GM19438 (cell line): ENCODE results near the gene POLR3E.
"Not testable (repeated sequence)": the region's sequence is repeated elsewhere in the genome, so short reads cannot be mapped to it uniquely, and the experiment has no call there.

ENCODE experiments used
- ATAC-seq: cut with Tn5 transposase; IDR thresholded peaks from one replicate; pipeline ENCODE4 v1.9.1; 2021; ENCODE audit warnings: low read depth; ENCODE audit not compliant: unreplicated experiment

Gene POLR3E

DNA sequence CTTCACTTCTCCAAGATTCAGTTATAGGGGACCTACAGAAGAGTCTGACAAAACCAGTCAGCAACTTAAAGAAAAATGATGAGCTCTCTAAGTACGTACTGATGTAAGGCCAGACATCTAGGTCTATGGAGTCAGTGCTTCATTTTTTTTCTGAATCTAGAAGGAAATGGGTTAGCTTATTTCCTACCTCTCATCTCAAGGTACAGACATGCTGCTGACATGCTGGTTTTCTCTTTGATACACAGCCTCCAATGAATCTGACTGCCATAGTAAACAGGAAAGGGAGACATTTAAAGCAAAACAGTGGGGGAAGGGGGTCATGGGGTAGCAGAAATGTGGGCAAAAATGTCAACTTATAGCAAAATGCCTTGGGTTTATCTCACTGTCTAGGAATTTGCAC lies 60.8 kb downstream of the POLR3E start:
- ATAC-seq = no peak

DNA sequence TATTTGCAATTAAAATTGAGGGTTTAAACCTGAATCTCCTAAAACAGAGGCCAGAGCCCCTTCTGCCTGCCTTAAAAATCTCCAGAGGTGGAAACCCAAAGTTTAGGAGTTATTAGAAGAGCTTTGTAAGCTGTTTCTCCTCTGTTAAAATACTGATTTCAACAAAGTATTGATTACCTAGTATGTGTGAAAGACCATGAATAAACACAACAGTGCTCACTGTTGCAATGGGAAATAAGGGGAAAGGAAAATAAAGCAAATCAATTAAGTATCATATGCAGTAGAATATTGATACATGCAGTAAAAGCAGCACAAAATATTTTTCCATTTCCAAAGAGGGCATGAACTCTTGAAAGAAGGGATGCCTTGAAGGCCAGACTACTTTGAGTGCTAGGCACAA lies 62.5 kb downstream of the POLR3E start:
- no peak for ATAC-seq

DNA sequence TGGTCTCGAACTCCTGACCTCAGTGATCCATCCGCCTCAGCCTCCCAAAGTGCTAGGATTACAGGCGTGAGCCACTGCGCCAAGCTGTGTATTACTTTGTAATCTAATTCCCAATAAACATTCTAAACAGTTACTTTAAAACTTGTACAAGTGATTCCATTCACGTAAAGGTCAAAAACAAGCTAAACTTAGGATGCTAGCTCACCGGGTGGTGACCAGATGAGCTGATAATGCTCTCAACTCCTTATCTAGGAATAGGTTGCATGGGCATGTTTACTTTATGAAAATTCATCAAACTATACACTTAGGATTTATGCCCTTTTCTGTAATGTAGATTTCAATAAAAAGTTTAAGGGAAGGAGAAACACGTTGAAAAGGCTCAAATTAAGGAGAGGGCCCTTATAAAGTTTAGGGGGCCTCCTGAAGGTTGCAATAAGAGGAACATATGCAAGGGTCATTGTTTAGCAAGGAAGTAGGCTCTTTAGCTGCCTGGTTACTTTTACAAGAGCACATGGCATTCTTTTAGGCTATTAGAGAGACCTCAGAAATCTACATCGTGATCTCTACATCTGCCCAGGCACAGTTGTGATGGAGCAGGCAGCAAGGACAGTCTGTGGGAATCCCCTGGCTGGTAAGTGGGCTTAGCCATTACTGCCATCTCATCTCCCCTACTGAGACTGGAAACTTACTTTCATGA lies 63.9 kb downstream of the POLR3E start:
- ATAC-seq = no peak

DNA sequence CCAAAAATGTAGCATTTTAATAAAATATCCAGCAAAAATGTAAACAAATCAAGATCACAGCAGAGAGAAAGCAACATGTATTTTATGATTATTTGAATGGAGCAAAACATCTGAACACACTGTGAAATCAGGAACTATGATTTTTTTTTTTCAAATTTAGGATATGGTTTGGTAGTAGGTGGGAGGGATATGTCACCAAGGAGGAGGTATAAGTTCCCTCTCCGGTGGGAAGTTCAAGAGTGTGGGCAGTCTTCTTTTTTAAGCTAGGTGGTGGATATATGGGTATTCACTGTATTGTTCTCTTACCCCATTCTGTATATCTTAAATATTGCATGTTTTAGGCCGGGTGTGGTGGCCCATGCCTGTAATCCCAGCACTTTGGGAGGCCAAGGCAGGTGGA lies 67.0 kb downstream of the POLR3E start:
- no peak for ATAC-seq

DNA sequence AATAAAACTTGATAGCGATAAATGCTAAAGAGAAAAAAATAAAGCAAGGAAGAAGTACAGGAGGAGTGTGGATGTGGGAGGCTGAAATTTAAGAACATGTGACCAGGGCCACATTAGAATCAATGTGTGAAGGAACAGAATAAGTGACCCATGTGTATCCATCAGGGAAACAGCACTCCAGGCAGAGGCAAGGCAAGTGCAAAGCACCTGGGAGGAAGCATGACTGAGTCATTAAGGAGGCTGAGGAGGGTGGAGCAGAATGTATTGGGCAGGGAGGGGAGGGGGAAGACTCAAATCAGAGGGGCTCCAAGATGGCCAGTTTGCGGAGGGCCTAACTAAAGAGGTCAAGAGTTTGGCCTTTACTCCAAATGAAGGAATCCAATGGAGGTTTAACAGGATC lies 69.2 kb downstream of the POLR3E start:
- no peak for ATAC-seq

DNA sequence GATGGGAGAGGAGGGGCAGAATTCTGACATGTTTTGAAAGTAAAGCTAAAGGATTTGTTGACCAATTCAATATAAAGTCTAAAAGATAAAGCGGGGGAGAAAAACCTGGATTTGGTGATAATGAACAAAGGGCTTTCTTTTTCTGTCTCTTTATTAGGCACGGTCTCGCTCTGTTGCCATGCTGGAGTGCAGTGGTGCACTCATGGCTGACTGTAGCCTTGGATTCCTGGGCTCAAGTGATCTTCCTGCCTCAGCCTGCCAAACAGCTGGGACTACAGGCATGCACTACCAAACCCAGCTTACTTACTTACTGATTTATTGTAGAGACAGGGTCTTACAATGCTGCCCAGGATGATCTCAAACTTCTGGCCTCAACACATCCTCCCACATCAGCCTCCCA lies 69.7 kb downstream of the POLR3E start:
- no peak for ATAC-seq

DNA sequence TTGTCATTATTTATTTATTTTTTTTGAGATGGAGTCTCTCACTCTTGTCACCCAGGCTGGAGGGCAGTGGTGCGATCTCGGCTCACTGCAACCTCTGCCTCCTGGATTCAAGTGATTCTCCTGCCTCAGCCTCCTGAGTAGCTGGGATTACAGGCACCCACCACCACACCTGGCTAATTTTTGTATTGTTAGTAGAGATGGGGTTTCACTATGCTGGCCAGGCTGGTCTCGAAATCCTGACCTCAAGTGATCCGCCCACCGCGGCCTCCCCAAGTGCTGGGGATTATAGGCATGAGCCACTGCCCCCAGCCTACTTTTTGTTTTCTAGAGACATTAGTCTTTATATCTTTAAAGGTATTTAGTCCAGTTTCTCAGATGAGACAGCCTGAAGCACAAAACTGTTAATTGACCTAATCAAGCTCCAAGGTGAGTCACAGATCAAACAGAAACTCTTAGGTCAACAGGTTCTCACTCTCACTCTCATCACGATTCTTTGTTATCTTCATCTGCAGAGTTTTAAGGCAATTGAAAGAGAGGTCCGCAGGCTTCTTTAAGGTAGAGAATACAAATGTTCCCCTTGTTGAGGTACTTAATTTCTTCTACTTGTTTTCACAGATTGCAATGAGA lies 71.1 kb downstream of the POLR3E start:
- ATAC-seq = not testable (repeated sequence)

DNA sequence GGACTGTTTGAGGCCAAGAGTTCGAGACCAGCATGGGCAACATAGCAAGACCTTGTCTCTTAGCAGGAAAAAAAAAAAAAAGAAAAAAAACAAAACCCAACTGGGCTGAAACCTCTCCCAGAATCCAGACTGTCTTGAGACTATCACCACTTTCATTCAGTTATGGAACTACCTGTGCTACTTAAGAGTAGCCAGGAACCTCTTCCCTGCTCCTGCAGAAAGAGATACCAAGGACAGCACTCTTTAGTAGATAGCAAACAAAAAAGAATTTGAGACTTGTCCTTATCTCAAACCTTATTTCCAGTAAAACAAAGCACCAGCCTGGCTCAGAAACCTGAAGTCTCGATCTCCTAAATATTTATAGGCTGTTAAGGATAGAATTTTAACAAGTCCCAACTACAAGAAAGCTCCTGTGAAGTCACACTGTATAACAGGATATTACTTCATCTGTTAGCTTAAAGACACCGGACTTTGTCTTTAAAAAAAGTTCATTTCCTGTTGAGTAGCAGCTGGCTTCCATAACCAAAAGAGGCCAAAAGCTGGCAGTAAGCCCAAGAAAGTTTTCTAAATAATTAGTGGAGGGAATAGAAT lies 72.1 kb downstream of the POLR3E start:
- ATAC-seq = no peak

DNA sequence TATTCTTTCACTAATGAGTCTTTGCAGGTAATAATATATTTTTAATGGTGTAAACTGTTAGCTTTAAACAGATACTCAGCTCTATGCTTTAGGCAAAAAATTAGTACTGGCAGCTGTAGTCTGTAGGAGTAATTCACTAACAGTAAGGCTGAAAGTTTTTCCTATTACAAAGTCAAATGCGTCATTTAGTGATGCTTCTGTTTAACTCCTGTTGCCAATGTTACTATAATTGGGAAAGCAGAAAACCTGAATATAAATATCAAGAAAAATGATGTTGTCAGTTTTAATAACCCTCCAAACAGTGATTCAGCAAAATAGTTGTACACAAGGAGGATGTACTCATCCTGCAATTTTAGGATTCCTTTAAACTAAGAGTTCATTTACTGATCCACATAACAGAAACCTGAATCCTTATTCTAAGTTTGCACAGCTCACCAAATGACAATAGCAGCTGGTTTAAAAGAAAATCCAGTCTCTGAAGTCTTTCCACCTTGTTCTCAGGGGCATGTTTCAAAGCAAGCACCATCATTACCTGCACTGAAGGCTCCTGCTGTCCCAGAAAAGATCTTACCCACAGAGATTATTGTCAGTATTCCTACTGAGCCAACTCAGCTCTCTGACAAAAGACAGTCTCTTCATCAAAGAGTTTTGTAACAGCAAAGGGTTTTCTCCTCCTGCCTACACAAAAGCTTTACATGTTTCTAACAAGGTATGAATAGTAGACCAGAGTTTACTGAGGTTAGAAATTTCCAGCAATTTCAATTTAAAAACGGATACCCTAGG lies 73.0 kb downstream of the POLR3E start:
- no peak for ATAC-seq

DNA sequence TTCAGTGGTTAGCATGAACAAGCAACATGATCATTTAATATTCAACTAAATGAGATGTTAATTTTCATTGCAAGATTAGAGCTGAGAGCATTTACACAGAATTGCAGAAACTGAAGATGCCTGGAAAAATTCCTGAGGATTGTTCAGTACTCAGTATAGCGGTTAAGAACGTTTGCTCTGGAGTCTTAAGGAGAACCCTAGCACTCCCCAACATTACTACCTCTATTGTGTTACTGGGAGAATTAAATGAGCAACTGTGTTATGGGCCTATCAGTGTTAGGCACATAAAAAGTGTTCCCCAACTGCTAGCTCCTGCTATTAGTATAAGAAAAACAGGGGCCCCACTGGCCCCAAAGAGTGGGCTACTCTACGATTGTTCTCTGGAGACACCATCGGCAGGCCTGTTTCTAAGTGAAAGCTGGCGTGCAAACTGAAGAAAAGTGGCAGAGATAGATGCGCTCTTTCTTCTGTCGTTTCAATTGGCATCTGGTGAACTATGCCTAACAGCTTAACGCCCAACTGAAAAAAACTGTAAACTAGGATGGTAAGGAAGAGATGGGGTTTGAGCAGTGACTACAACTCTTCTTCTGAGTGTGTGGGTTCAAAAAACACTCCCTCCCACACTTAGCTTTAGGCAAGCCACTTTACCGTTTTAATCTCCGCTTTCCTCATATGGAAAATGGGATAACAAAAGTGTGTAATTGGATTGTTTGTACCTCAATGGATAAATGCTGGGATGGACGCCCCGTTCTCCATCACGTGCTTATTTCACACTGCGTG lies 75.9 kb downstream of the POLR3E start:
- no peak for ATAC-seq

DNA sequence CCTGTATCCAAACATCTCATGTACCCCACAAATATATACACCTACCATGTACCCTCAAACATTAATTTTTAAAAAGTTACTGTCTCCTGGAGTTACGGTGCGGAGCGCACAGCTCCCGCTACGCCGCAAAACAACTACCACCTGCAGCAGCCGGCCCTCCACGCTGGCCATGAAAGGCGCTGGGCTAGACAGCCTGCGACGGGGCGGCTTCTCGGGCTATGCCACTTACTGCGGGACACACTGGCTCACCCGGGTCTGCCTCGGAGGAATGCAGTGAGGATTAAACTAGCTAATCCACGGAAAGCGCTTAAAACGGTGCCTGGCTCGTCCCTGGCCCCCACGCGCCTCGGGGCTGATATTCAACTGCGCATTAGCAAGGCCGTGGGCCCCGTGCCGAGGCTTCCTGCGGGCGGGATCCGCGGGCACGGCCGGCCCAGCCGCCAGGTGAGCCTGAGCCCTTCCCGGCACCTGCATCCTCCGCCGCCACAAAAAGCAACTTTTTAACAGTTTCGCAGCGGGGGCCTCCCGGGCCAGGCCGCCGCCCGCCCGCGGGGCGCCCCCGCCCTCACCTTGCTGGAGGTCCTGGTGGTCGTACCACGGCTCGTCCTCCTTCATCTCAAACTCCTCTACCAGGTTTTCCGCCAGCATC lies 76.6 kb downstream of the POLR3E start:
- peak; percentile 14 for ATAC-seq

DNA sequence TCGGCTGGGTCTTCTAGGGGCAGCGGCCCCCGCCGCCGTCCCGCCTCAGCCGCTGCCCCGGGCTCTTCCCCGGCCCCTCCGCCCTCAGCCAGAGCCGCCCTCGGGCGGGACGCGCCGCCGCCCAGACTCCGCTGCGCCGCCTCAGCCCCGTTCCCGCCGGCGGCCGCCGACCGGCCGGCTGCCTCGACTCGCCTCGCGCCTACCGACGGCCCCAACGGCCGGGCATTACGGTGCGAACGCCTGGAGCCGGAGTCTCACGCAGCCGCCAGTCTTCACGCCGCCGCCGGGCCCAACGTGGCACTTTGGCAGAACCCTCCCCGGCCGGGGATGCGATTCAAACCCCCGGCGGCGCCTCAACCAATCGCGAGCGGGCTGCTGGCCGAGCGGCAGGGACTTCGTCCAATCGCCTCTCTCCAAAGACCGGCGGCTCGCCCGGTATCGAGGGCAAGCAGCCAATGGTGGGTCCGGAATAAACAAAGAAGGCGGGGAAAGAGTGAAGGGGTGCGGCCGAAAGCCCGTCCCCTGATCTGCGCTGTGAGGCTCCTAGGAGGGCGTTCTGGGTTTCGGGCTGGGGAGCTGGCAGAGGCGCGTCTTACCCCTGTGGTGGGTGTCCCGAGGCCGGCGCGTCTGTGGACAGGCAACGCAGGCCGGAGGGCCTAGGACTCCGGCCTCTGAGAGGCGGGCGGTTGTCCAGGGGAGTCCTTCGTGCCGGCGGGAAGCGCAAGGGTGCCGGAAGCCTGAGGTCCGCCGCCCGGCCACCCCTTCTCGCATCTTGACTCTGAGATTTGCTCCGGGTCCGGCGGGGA lies 77.3 kb downstream of the POLR3E start, which contains the start of gene CDR2:
CDR2 (minus strand) TSS at position 309 of the 806 bp plus-strand sequence. CDS start 310 bp downstream, outside the sequence.
- ATAC-seq = peak; percentile 87

DNA sequence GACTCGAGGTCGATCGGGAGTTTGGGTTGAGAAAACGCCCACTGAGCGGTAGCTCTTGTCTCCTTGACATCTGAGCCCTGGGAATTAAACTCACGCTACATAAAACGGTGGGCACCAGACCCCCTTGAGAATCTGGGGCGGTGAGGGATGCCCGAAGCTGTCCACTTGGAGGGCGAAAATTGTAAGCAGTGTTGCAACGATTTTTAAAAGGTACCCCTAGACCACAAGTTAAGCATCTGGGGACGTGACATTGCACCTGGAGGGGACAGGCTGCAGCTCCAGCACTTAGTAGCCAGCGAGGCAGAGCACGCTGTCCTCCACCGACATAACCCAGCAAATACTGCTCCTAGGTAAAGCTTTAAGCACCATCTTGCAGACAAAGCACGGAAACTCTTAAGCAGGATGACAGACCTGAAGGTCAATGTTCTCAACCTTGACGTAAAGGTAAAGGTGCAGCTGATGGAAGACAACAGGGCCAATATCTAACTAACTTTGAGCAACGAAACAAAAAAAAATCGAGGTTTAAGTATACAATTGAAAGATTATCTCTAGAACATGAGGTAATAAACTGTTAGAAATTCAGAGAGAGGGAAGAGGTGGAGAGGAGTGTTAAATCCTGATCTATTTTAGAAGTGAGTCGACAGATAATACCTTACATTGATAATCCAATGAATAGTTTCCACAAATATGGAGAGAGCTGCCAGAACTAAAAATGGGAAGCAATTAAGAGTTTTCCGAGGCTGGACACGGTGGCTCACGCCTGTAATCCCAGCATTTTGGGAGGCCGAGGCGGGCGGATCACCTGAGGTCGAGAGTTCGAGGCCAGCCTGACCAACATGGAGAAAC lies 78.1 kb downstream of the POLR3E start:
- ATAC-seq = no peak

DNA sequence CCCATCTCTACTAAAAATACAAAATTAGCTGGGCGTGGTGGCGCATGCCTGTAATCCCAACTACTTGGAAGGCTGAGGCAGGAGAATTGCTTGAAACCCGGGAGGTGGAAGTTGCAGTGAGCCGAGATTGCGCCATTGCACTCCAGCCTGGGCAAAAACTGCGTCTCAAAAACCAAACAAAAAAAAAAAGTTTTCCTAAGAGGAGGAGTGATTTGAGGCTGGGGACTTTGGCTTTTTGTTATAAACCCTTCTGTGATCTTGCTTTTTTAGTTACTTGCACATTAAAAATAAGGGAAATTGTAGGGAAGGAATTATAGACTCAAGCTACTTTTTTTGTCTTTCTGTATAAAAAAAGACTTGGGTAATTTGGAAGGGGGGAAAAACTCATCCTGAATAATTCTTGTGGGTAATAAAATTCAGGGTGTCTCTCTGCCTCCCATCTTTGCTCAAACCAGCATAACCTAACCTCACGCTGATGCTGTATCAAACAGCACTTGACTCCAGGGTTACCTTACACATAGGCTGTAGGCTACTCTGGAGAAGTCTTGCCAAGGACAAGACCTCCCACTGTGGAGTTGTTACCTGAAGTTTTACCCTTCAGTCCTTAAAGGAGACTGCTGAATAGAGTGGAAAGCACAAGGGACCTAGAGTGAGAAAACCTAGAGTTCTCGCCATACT lies 78.9 kb downstream of the POLR3E start:
- no peak for ATAC-seq

DNA sequence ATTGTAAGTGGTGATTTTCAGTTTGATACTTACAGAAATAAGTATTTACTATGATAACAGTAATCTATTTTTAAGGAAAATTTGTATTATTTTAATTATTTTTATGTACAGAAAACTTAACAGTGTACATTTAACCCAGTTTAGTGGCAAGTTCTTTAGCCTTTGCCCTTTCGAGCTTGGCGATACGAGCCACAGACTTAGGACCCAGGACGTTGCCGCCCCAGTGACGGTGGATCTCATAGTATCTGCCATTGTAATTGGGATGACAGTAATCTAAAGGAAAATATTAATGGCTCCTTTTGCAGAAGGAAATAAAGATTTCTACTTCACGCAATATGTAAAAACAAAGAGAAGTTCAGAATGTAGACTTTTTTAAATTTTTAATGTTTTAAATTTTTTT lies 82.4 kb downstream of the POLR3E start:
- ATAC-seq = no peak

DNA sequence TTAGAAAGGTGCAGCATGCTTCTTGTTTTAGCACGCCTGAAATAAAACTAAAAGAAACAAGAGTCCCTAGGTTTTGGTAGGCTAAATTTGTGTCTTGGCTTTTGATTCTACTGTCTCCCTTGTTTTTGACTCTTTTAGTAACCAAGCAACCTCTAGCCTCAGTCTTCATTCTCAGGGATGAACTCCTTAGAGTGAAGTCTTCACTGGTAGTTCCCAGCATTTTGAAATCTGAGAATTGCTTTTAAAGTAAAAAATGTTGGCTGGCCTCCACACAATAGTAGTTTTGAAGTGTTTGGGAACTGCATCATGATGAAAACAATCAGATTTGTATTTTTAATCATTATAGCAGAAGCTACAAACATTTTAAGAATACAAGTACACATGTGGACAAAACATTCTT lies 83.3 kb downstream of the POLR3E start:
- no peak for ATAC-seq

DNA sequence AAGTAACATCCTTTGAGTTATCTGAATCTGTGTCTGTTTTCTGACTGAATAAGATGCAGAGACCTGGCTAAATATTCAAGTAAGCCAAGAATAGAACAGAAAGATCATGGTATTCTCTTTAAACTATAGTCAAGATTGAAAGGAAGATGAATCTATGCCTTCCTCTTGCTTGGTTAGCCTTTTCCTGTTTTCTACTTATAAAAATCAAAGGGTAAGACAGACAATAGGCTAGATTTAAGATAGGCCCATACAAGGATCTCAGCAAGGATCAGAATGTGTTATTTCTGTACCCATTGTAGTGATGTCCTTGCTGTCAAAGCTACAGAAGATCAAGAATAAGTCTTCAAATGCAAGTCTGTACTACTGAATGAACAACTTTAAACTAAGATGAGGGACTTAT lies 84.2 kb downstream of the POLR3E start:
- ATAC-seq = no peak

DNA sequence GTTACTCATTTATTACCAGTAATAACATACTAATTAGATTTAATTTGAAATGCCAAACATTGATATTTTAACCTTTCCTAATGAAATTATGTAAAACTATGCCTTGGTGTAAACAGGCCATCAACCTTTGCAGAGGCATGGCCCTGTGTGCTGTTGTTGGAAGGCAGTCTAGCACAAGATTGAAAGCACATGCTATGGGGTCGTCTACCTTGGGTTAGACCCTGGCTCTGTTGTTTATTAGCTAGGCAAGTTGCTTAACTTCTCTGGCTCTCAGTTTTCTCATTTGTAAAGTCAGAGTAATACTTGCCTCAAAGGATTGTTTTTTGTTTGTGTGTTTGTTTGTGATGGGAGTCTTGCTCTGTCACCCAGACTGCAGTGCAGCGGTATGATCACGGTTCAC lies 86.6 kb downstream of the POLR3E start:
- no peak for ATAC-seq
